ENCODE measurements around the gene TEX55.
"Not testable (repeated sequence)": the region's sequence is repeated elsewhere in the genome, so short reads cannot be mapped to it uniquely, and the experiment has no call there.

TEX55 gene

DNA sequence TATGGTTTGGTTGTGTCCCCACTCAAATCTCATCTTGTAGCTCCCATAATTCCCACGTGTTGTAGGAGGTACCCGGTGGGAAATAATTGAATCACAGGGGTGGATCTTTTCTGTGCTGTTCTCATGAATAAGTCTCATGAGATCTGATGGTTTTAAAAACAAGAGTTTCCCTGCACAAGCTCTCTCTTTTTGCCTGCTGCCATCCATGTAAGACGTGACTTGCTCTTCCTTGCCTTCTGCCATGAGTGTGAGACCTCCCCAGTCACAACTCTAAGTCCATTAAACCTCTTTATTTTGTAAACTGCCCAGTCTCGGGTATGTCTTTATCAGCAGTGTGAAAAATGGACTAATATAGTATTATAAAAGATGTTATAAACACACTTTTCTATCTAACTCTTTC is 6.6 kb upstream of the TEX55 start:
- not testable (repeated sequence) for H3K27me3 ChIP-seq (ENCODE audit: control insufficient read depth, insufficient read depth, low read length); H3K36me3 ChIP-seq (ENCODE audit: control insufficient read depth, low read depth, low read length); H3K9ac ChIP-seq (ENCODE audit: low read length); H3K4me3 ChIP-seq (ENCODE audit: low read length); H3K27ac ChIP-seq (ENCODE audit: low read length); H3K4me1 ChIP-seq (ENCODE audit: control insufficient read depth, low read depth, low read length); H3K9me3 ChIP-seq (ENCODE audit: control insufficient read depth, low read depth, low read length)

DNA sequence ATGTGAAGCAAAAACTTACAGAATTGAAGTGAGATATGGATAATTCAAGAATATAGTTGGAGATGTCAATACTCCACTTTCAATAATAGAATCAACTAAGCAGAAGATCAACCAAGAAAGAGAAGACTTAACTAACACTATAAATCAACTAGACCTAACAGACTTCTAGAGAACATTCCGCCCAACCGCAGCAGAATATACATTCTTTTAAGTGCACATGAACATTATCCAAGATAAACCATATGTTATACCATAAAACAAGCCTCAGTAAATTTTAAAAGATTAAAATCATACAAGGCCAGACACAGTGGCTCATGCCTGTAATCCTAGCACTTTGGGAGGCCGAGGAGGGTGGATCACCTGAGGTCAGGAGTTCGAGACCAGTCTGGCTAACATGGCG is 5.5 kb upstream of the TEX55 start:
- Histone ChIP-seq H3K36me3 (ENCODE audit: control insufficient read depth, low read depth, low read length) (no peaks in the 10 kb centered on the region), H3K9me3 (ENCODE audit: control insufficient read depth, low read depth, low read length) (no peaks in the 10 kb centered on the region)

DNA sequence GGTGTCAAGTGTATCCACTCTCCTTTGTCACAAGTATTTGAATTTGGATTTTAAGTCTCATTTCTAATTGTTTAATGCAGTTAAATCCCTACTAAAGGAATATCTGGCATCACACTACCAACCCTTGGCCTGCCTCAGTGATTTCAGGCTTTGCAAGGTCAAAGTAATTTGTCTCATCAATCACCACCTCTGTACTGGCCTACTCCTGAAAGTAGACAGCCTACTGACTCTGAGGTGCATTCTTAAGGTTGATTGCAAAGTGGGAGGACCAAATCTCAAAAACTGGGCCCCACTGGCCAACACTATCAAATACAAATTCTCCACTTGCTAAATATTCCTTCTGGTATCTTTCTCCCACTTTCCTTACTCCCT is 851 bp upstream of the TEX55 start:
- no peak overlapping the region for H3K4me3 ChIP-seq (ENCODE audit: low read length)
- H3K9me3 ChIP-seq (ENCODE audit: control insufficient read depth, low read depth, low read length) = no peaks in the 10 kb centered on the region
- H3K9ac ChIP-seq (ENCODE audit: low read length) = no peak overlapping the region
- no peak overlapping the region for H3K27ac ChIP-seq (ENCODE audit: low read length)
- no peaks in the 10 kb centered on the region for H3K36me3 ChIP-seq (ENCODE audit: control insufficient read depth, low read depth, low read length)
- H3K27me3 ChIP-seq (ENCODE audit: control insufficient read depth, insufficient read depth, low read length) = no peaks in the 10 kb centered on the region
- no peaks in the 10 kb centered on the region for H3K4me1 ChIP-seq (ENCODE audit: control insufficient read depth, low read depth, low read length)

More for the DNA sequence above, 5.5 kb upstream of the TEX55 start:
- H3K27me3 ChIP-seq (ENCODE audit: control insufficient read depth, insufficient read depth, low read length) = no peaks in the 10 kb centered on the region
- H3K4me1 ChIP-seq (ENCODE audit: control insufficient read depth, low read depth, low read length) = no peaks in the 10 kb centered on the region
- no peak overlapping the region for H3K4me3 ChIP-seq (ENCODE audit: low read length)
- H3K27ac ChIP-seq (ENCODE audit: low read length) = no peak overlapping the region
- H3K9ac ChIP-seq (ENCODE audit: low read length) = no peak overlapping the region

DNA sequence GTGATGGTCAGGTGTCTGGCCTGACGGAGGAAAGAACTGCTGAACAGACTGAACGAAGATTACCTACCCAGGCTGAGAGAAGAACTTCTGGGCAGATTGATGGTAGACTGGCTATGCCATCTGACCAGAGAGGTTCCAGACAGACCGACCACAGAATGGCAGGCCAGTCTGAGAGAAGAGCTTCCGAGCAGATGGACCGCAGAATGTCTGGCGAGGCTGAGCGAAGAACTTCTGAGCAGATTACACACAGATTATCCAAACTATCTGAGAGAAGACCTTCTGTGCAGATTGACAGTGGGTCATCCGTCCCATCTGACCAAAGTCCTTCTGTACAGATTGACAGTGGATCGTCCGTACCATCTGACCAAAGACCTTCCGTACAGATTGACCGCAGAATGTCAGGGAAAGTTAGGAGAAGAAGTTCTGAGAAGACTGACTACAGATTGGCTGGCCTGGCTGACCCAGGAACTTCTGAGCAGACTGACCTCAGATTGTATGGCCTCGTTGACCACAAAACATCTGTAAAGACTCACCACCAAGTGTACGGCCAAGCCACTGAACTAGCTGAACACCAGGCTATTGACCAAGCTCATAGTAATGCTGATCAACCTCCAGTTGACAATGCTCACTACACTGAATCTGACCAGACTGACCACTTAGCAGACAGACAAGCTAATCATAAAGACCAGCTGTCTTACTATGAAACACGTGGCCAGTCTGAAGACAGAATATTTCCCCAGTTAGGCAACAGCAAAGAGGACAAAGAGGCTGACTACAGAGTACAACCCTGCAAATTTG is 812 bp downstream of the TEX55 start:
- Histone ChIP-seq H3K27me3 (ENCODE audit: control insufficient read depth, insufficient read depth, low read length) (no peaks in the 10 kb centered on the region), H3K9ac (ENCODE audit: low read length) (no peak overlapping the region), H3K9me3 (ENCODE audit: control insufficient read depth, low read depth, low read length) (no peaks in the 10 kb centered on the region), H3K36me3 (ENCODE audit: control insufficient read depth, low read depth, low read length) (no peaks in the 10 kb centered on the region), H3K27ac (ENCODE audit: low read length) (no peak overlapping the region), H3K4me3 (ENCODE audit: low read length) (no peak overlapping the region), H3K4me1 (ENCODE audit: control insufficient read depth, low read depth, low read length) (no peaks in the 10 kb centered on the region)

DNA sequence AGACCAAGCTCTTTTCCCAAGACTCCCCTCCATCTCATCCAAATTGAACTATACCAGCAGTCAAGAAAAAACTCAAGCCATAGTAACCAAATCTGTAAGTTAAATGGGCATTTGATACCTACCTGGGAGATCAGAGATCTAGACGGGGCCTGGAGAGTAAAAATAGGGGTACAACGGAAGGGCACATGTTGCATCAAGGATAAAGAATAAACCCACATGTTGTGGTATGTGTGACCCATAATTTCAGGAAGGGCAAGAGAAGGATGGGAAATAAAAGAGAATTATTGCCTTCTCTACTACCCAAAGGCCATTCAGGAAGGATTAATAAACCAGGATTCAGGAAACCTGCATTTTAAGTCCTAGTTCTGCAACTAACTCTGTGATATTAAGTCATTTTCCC is 1.5 kb downstream of the TEX55 start:
- H3K4me3 ChIP-seq (ENCODE audit: low read length) = no peak overlapping the region
- no peaks in the 10 kb centered on the region for H3K9me3 ChIP-seq (ENCODE audit: control insufficient read depth, low read depth, low read length)
- H3K9ac ChIP-seq (ENCODE audit: low read length) = no peak overlapping the region
- H3K4me1 ChIP-seq (ENCODE audit: control insufficient read depth, low read depth, low read length) = no peaks in the 10 kb centered on the region
- no peaks in the 10 kb centered on the region for H3K36me3 ChIP-seq (ENCODE audit: control insufficient read depth, low read depth, low read length)
- no peak overlapping the region for H3K27ac ChIP-seq (ENCODE audit: low read length)
- no peaks in the 10 kb centered on the region for H3K27me3 ChIP-seq (ENCODE audit: control insufficient read depth, insufficient read depth, low read length)

DNA sequence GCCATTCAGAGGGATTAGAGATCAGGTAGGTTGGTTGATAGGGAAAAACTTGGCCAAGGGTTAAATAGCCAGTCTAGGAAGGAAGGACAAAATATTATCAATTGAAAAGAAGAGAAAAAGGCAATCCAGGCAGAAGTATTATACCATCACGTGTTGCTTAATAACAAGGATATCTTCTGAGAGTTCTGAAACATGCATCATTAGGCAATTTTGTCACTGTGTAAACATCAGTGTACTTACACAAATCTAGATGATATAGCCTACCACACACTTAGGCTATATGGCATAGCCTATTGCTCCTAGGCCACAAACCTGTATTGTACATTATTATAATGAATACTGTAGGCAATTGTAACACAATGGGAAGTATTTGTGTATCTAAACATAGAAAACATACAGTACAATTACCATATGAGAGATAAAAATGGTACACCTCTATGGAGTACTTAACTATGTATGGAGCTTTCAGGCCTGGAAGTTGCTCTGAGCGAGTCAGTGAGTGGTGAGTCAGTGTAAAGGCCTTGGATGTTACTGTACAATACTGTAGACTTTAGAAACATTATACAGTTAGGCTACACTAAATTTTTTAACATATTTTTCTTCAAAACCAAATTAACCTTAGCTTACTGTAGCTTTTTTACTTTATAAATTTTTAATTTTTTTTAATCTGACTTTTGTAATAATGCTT is 2.7 kb downstream of the TEX55 start:
- Histone ChIP-seq H3K9ac (ENCODE audit: low read length) (no peak overlapping the region), H3K27me3 (ENCODE audit: control insufficient read depth, insufficient read depth, low read length) (no peaks in the 10 kb centered on the region), H3K27ac (ENCODE audit: low read length) (no peak overlapping the region), H3K4me3 (ENCODE audit: low read length) (no peak overlapping the region), H3K9me3 (ENCODE audit: control insufficient read depth, low read depth, low read length) (peaks cover 5% of the 10 kb centered on the region), H3K4me1 (ENCODE audit: control insufficient read depth, low read depth, low read length) (no peaks in the 10 kb centered on the region), H3K36me3 (ENCODE audit: control insufficient read depth, low read depth, low read length) (no peaks in the 10 kb centered on the region)

DNA sequence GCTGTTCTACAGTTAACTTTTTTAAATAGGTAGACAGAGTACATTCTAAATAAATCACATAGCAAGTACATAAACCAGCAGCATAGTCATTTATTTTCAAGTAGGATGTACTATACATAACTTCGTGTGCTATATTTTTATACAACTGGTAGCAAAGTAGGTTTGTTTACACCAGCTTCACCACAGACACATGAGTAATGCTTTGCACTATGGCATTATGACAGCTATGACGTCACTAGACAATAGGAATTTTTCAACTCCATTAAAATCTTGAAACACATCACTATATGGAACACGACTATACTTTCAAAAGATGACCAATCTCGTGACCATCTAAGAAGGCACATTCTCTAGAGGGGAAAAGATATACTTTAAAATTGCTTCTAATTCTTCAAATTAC is 3.5 kb downstream of the TEX55 start:
- Histone ChIP-seq H3K36me3 (ENCODE audit: control insufficient read depth, low read depth, low read length) (no peaks in the 10 kb centered on the region), H3K9ac (ENCODE audit: low read length) (no peak overlapping the region), H3K27ac (ENCODE audit: low read length) (no peak overlapping the region), H3K27me3 (ENCODE audit: control insufficient read depth, insufficient read depth, low read length) (no peaks in the 10 kb centered on the region), H3K9me3 (ENCODE audit: control insufficient read depth, low read depth, low read length) (peaks cover 8% of the 10 kb centered on the region), H3K4me3 (ENCODE audit: low read length) (no peak overlapping the region), H3K4me1 (ENCODE audit: control insufficient read depth, low read depth, low read length) (no peaks in the 10 kb centered on the region)

DNA sequence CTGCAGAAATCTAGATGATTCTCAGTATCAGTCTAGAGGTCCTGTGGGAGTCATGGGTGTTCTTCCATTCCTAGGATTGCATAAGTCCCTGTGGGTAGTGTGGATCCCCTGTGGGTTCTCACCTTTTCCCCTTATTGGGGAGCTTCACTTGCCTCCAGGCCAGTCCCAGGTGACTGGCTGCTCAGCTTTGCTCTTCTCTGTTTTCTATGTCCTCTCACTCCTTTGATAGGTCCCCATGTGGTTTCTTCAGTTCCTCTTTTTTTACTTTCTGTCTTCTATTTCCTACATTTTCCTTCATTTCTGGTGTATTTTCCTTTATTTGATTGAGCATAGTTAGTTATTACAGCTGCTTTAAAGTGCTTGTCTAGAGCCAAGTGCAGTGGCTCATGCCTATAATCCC is 10.9 kb downstream of the TEX55 start:
- no peaks in the 10 kb centered on the region for H3K4me1 ChIP-seq (ENCODE audit: control insufficient read depth, low read depth, low read length)
- H3K9ac ChIP-seq (ENCODE audit: low read length) = no peak overlapping the region
- H3K9me3 ChIP-seq (ENCODE audit: control insufficient read depth, low read depth, low read length) = peaks cover 8% of the 10 kb centered on the region
- no peaks in the 10 kb centered on the region for H3K27me3 ChIP-seq (ENCODE audit: control insufficient read depth, insufficient read depth, low read length)
- no peak overlapping the region for H3K4me3 ChIP-seq (ENCODE audit: low read length)
- no peak overlapping the region for H3K27ac ChIP-seq (ENCODE audit: low read length)
- no peaks in the 10 kb centered on the region for H3K36me3 ChIP-seq (ENCODE audit: control insufficient read depth, low read depth, low read length)

DNA sequence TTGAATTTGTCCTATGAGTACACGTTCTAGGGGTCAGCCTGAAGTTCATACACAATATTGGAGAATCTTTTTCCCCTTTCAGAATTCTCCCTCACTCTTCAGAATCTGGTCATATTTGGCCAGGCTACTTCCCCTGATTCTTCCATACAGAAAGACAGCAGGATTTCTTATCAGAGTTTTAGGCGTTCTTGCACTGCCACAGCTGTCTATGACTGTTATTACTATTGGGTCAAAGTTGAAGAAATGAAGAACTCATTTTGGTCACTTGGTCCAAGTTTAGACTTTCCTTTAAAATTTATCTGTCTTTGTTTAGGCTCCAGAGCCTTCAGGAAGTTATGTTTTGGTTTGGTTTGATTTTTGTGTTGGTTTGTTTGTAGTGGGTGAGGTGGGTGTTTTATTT is 12.0 kb downstream of the TEX55 start:
- no peaks in the 10 kb centered on the region for H3K36me3 ChIP-seq (ENCODE audit: control insufficient read depth, low read depth, low read length)
- no peak overlapping the region for H3K9ac ChIP-seq (ENCODE audit: low read length)
- no peak overlapping the region for H3K4me3 ChIP-seq (ENCODE audit: low read length)
- no peaks in the 10 kb centered on the region for H3K4me1 ChIP-seq (ENCODE audit: control insufficient read depth, low read depth, low read length)
- no peak overlapping the region for H3K27ac ChIP-seq (ENCODE audit: low read length)
- H3K27me3 ChIP-seq (ENCODE audit: control insufficient read depth, insufficient read depth, low read length) = no peaks in the 10 kb centered on the region
- peaks cover 11% of the 10 kb centered on the region for H3K9me3 ChIP-seq (ENCODE audit: control insufficient read depth, low read depth, low read length)

DNA sequence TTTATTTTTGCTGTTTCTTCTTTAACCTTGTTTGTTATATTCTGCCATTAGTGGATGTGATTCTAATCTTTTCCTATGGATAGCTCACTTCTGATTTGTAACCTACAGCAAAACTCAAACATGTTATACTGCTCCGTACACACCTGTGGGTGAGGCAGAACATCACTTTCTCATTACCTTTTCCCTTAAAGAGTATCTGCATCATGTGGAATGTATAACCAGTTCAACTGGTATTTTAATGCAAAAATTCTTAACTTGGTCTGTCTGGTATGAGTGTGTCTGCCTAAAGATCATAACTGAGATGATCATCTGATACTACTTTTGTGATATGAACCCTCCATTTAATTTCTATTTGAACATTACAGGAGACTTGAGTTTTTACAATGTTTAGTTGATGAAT is 14.4 kb downstream of the TEX55 start:
- H3K27ac ChIP-seq (ENCODE audit: low read length) = no peak overlapping the region
- H3K4me1 ChIP-seq (ENCODE audit: control insufficient read depth, low read depth, low read length) = no peaks in the 10 kb centered on the region
- peaks cover 18% of the 10 kb centered on the region for H3K9me3 ChIP-seq (ENCODE audit: control insufficient read depth, low read depth, low read length)
- H3K9ac ChIP-seq (ENCODE audit: low read length) = no peak overlapping the region
- H3K4me3 ChIP-seq (ENCODE audit: low read length) = no peak overlapping the region
- H3K27me3 ChIP-seq (ENCODE audit: control insufficient read depth, insufficient read depth, low read length) = no peaks in the 10 kb centered on the region
- no peaks in the 10 kb centered on the region for H3K36me3 ChIP-seq (ENCODE audit: control insufficient read depth, low read depth, low read length)

DNA sequence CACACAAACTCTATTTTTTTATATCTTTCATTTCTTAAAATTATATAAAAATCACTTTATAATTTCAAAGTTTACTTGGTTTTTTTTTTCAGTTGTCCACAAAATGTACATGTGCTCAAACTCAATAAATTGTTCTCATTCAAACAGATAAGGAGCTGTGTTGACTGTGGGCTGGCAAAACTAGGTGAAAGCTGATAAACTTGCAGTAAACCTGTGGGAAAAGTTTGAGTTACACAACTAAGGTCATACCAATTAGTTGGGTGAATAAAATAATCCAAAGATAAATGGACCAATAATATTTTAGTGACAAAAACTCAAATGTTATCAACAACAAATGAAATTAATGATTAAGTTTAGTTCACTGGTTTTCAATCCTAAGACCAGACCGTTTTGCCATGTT is 14.8 kb downstream of the TEX55 start:
- Histone ChIP-seq H3K36me3 (ENCODE audit: control insufficient read depth, low read depth, low read length) (no peaks in the 10 kb centered on the region), H3K27ac (ENCODE audit: low read length) (no peak overlapping the region), H3K4me3 (ENCODE audit: low read length) (no peak overlapping the region), H3K9me3 (ENCODE audit: control insufficient read depth, low read depth, low read length) (peaks cover 18% of the 10 kb centered on the region), H3K9ac (ENCODE audit: low read length) (no peak overlapping the region), H3K4me1 (ENCODE audit: control insufficient read depth, low read depth, low read length) (no peaks in the 10 kb centered on the region), H3K27me3 (ENCODE audit: control insufficient read depth, insufficient read depth, low read length) (no peaks in the 10 kb centered on the region)

DNA sequence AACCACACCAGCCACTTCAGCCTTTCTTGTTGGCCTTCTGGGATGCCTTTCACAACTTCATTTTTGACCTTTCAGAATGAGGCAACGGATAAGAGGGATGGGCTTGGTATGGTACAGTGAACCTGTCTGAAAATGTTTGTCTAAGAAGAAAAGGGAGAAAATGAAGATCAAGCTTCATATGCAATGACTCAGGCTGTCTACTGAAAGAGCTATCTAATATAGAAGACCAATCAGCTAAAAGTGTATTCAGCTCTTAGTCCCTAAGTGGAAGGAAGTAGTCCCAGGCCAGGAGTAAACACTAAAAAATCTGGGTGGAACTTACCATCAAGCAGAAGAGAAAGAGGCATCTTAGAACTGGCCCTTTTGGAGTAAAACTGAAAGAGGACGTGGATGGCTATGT is 15.3 kb downstream of the TEX55 start:
- no peaks in the 10 kb centered on the region for H3K4me1 ChIP-seq (ENCODE audit: control insufficient read depth, low read depth, low read length)
- no peak overlapping the region for H3K4me3 ChIP-seq (ENCODE audit: low read length)
- H3K27me3 ChIP-seq (ENCODE audit: control insufficient read depth, insufficient read depth, low read length) = no peaks in the 10 kb centered on the region
- H3K36me3 ChIP-seq (ENCODE audit: control insufficient read depth, low read depth, low read length) = no peaks in the 10 kb centered on the region
- H3K27ac ChIP-seq (ENCODE audit: low read length) = no peak overlapping the region
- H3K9ac ChIP-seq (ENCODE audit: low read length) = no peak overlapping the region
- H3K9me3 ChIP-seq (ENCODE audit: control insufficient read depth, low read depth, low read length) = peaks cover 18% of the 10 kb centered on the region
